Measurements from ENCODE around the gene SUN2. TPM values are rescaled to one million over a fixed set of nuclear protein-coding genes. Genes with fewer than 3 reads are reported as not detected.
A peak's percentile ranks its signal among the peaks of the same experiment; 100 is the strongest.

The SUN2 gene
- total and polyA plus RNA-seq, 8 donors = 44.8 to 99.2 (median 76.4) TPM

DNA sequence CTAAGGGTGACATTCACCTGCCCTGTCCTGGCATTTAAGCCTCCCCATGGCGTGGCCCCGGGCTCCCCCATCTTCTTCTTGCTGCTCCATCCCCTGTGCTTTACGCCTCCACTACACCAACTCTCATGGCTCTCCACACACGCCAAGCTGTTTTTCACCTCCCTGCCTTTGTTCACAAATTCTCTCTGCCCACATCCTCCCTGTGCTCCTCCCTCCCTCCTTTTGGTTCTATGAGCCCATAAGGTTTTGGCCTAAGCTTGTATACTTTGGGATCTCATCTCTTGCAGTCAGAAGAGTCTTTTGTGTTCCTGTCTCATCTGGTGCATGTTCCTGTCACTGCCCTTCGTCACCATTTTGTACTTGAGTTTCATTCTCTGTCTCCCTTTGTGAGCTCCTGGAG is 42.7 kb upstream of the SUN2 start:
- no peaks in the 10 kb centered on the region for H3K36me3 ChIP-seq
- peaks cover 0 to 5% (median 0%) of the 10 kb centered on the region in 3 donors for H3K4me1 ChIP-seq
- 48 to 71% methylated on average over 5 of the region's 5 CpGs for WGBS, 2 donors
- TF ChIP-seq, protein P1, sequence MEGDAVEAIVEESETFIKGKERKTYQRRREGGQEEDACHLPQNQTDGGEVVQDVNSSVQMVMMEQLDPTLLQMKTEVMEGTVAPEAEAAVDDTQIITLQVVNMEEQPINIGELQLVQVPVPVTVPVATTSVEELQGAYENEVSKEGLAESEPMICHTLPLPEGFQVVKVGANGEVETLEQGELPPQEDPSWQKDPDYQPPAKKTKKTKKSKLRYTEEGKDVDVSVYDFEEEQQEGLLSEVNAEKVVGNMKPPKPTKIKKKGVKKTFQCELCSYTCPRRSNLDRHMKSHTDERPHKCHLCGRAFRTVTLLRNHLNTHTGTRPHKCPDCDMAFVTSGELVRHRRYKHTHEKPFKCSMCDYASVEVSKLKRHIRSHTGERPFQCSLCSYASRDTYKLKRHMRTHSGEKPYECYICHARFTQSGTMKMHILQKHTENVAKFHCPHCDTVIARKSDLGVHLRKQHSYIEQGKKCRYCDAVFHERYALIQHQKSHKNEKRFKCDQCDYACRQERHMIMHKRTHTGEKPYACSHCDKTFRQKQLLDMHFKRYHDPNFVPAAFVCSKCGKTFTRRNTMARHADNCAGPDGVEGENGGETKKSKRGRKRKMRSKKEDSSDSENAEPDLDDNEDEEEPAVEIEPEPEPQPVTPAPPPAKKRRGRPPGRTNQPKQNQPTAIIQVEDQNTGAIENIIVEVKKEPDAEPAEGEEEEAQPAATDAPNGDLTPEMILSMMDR (IDR thresholded peaks at IDR 0.05) = no peak
- FAIRE-seq = no peak
- H3K27me3 ChIP-seq = no peaks in the 10 kb centered on the region
- intact Hi-C loops (cut with DNase I) = no loop called here
- H3K27ac ChIP-seq = no peak overlapping the region
- no peak for ATAC-seq
- H3K9me3 ChIP-seq = no peaks in the 10 kb centered on the region
- no peak for DNase-seq
- no peak overlapping the region for H3K4me3 ChIP-seq

DNA sequence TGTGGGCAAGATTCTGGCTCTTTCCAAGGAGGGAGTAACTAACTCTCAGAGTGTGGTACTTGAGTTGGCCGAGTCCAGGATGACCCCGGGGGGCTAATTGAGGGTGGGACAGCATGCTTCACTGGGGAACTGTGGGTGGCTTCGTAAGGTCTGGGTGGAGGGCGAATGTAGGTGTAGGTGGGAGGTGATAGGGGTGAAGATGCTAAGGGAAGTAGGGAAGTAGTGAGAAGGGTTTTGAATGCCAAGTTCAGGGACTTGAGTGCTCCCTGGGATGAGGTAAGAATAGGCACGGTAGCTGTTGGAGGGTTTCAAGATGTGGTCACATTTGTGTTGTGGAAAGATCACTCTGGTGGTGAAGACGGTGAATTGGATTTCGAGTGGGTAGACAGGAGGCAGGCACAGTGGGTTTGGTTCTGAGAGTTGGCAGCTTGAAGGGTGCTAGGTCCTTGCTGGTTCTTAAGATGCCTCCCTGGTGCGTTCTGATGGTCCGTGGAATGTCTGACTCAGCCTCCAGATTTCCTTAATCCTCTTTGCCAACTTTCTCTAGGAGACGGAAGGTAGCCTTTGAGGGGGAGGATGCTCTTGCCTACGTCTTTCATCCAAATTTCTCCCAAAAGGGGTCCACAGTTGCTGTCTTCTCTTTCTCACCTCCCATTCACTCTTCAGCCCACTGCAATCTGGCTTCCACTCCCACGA is 40.6 kb upstream of the SUN2 start:
- intact Hi-C loops (cut with DNase I) = no loop called here
- Histone ChIP-seq H3K27me3 (no peaks in the 10 kb centered on the region), H3K4me3 (no peak overlapping the region), H3K9me3 (no peaks in the 10 kb centered on the region), H3K36me3 (no peaks in the 10 kb centered on the region), H3K4me1 (peaks cover 0 to 8% (median 0%) of the 10 kb centered on the region in 3 donors), H3K27ac (no peak overlapping the region)
- no peak for ATAC-seq
- WGBS, 2 donors = 57 to 75% methylated on average over 12 of the region's 12 CpGs
- no peak for DNase-seq
- FAIRE-seq = no peak
- TF ChIP-seq, protein P1 (IDR thresholded peaks at IDR 0.05) = no peak

DNA sequence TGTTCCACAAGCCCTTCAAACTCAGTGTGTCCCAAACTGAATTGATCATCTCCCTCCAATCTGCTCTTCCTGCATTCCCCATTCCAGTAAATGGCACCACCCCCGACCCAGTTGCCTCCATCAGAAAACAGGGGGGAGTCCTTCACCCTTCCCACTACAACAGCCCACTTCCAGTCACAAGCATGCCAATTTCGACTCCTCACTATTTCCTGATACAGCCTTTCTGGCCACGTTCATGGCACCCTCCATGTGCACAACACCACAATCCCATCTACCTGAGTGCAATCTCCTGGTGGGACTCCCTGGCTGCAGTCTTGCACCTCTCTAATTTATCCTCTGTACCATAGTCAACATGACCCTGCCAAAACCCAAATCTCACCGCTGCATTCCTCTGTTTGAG is 39.8 kb upstream of the SUN2 start:
- no peak overlapping the region for H3K4me3 ChIP-seq
- FAIRE-seq (no peak), DNase-seq (no peak), ATAC-seq (no peak)
- H3K4me1 ChIP-seq = peaks cover 0 to 8% (median 0%) of the 10 kb centered on the region in 3 donors
- intact Hi-C loops (cut with DNase I) = no loop called here
- WGBS, 2 donors = 46 to 55% methylated on average over 4 of the region's 4 CpGs
- no peak overlapping the region for H3K27ac ChIP-seq
- TF ChIP-seq, protein P1 (IDR thresholded peaks at IDR 0.05) = no peak
- H3K36me3 ChIP-seq = no peaks in the 10 kb centered on the region
- no peaks in the 10 kb centered on the region for H3K27me3 ChIP-seq
- H3K9me3 ChIP-seq = no peaks in the 10 kb centered on the region

DNA sequence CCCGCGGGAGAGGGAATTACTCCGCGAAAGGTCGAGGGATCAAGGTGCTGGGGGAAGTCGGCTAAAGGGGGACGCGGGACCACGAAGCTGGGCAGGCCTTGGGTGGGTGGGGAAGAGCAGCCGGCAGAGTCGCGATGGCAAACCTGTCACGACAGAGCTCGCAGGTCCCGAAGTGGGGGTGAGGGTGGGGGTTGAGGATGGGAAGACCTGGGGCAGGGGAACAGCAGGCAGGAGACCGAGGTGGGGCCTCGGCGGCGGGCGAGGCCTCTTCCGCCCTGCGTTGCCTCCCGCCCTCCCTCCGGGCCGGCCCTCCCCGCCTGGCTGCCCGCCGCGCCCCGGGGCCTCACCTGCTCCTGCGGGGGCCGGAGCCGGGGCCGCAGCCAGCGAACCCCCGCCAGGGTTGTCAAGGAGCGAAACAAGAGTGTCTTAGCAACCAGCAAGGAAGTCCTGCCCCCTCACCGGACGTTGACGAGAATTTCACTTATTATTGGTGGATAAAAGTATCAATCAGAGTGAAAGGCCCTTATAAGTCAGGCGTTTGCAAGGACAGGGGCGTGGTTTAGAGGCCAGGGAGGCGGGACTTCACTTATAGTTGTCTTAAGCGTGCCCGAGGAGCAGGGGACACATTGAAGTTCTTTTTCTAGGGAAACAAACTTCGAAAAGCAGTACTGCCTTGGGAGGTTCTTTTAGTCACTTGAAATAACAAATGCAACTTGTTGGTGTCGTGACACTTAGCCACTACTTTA is 38.1 kb upstream of the SUN2 start, which contains the start of gene DNAL4:
Gene DNAL4 (minus strand): TSS at position 423 of the 746 bp plus-strand sequence. CDS start 11,412 bp downstream, outside the sequence.
- Histone ChIP-seq H3K27me3 (no peaks in the 10 kb centered on the region), H3K27ac (peak within 1 kb of the TSS; percentile 67 to 78 (median 74)), H3K9me3 (no peaks in the 10 kb centered on the region), H3K4me3 (peak within 1 kb of the TSS; percentile 59 to 91 (median 79)), H3K36me3 (no peaks in the 10 kb centered on the region), H3K4me1 (peaks cover 6 to 13% (median 6%) of the 10 kb centered on the region in 3 donors)
- DNase-seq = peak; percentile 84 to 97 (median 96)
- intact Hi-C loops (cut with DNase I) = no loop called here
- ATAC-seq = peak; percentile 96 to 99 (median 98)
- 1% methylated on average over 36 to 47 of the region's 47 CpGs for WGBS, 2 donors
- peak; percentile 88 for FAIRE-seq
- TF ChIP-seq, protein P1 (IDR thresholded peaks at IDR 0.05) = no peak

Measured in pancreas (tissue), 10 donors.